HEK293 (cell line): Measurements from ENCODE around the gene RNU2-1.

ENCODE experiments used
- WT1 ChIP-seq: fragments of 450-650 bp; formaldehyde crosslinking; IDR thresholded peaks from 2 replicates; pipeline ENCODE4 v1.5.1; 2016; ENCODE audit warnings: missing biosample characterization, missing genetic modification characterization
- ZBTB17 ChIP-seq: fragments of 450-650 bp; formaldehyde crosslinking; IDR thresholded peaks from 2 replicates; pipeline ENCODE4 v1.5.1; 2016; ENCODE audit warnings: missing biosample characterization, missing genetic modification characterization
- ZFHX2 ChIP-seq: fragments of 450-650 bp; formaldehyde crosslinking; conservative IDR thresholded peaks from 2 replicates; pipeline ENCODE4 v1.5.1; 2016; ENCODE audit warnings: missing biosample characterization, missing genetic modification characterization
- ZNF146 ChIP-seq: fragments of 450-650 bp; formaldehyde crosslinking; IDR thresholded peaks from 2 replicates; pipeline ENCODE4 v1.5.1; 2016; ENCODE audit warnings: missing biosample characterization, missing genetic modification characterization
- ZNF175 ChIP-seq: fragments of 450-650 bp; formaldehyde crosslinking; IDR thresholded peaks from 2 replicates; pipeline ENCODE4 v1.5.1; 2016; ENCODE audit warnings: missing biosample characterization, missing genetic modification characterization
- ZNF549 ChIP-seq: fragments of 450-650 bp; IDR thresholded peaks from 2 replicates; pipeline ENCODE4 v1.5.1; 2018; ENCODE audit warnings: missing biosample characterization, missing genetic modification characterization, mild to moderate bottlenecking, inconsistent platforms, moderate library complexity
- ZNF670 ChIP-seq: fragments of 450-650 bp; formaldehyde crosslinking; IDR thresholded peaks from 2 replicates; pipeline ENCODE4 v1.5.1; 2016; ENCODE audit warnings: missing biosample characterization, missing genetic modification characterization, low read depth
- TF ChIP-seq, protein P1 (sequence below): fragments of 450-650 bp; formaldehyde crosslinking; IDR thresholded peaks from 2 replicates; pipeline ENCODE4 v1.5.1; 2016; ENCODE audit warnings: missing biosample characterization, missing genetic modification characterization
- TF ChIP-seq, protein P2 (sequence below): fragments of 450-650 bp; formaldehyde crosslinking; IDR thresholded peaks from 2 replicates; pipeline ENCODE4 v1.5.1; 2016; ENCODE audit warnings: missing biosample characterization, missing genetic modification characterization

DNA sequence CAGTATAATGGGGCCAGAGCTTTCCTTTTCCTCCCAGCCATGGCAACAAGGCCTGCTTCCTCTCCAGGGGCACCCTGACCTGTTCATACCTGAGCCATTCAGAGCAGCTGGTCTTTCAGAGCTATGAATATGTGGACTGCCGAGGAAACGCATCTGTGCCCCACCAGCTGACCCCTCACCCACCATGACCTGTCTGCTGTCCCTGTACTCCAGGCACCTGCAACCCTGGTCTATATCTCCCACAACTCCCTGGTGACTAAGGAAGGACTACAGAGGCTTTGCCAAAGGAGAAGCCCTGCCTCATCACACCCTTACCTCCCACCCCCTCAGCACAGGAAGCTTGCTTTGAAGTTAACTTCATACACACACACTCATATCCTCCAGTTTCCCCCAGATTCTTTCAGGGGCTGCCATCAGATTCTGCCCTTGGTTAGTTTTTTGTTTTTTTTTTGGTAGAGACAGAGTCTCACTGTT lies 16.1 kb downstream of the RNU2-1 start:
- no peak for TF ChIP-seq ZNF549
- no peak for TF ChIP-seq ZFHX2 (tag by site-specific recombination)
- TF ChIP-seq WT1 (tag by site-specific recombination): no peak
- TF ChIP-seq, protein P1, sequence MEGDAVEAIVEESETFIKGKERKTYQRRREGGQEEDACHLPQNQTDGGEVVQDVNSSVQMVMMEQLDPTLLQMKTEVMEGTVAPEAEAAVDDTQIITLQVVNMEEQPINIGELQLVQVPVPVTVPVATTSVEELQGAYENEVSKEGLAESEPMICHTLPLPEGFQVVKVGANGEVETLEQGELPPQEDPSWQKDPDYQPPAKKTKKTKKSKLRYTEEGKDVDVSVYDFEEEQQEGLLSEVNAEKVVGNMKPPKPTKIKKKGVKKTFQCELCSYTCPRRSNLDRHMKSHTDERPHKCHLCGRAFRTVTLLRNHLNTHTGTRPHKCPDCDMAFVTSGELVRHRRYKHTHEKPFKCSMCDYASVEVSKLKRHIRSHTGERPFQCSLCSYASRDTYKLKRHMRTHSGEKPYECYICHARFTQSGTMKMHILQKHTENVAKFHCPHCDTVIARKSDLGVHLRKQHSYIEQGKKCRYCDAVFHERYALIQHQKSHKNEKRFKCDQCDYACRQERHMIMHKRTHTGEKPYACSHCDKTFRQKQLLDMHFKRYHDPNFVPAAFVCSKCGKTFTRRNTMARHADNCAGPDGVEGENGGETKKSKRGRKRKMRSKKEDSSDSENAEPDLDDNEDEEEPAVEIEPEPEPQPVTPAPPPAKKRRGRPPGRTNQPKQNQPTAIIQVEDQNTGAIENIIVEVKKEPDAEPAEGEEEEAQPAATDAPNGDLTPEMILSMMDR (tag by site-specific recombination): no peak
- TF ChIP-seq ZNF670 (tag by site-specific recombination): no peak
- TF ChIP-seq ZBTB17 (tag by site-specific recombination): no peak
- TF ChIP-seq, protein P2, sequence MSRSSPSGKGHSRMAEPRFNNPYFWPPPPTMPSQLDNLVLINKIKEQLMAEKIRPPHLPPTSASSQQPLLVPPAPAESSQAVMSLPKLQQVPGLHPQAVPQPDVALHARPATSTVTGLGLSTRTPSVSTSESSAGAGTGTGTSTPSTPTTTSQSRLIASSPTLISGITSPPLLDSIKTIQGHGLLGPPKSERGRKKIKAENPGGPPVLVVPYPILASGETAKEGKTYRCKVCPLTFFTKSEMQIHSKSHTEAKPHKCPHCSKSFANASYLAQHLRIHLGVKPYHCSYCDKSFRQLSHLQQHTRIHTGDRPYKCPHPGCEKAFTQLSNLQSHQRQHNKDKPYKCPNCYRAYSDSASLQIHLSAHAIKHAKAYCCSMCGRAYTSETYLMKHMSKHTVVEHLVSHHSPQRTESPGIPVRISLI (tag by site-specific recombination): no peak
- no peak for TF ChIP-seq ZNF175 (tag by site-specific recombination)
- no peak for TF ChIP-seq ZNF146 (tag by site-specific recombination)
